GM12865 (cell line): ENCODE measurements around the gene REXO1.

Experiments
- DNase-seq: peaks from one replicate; pipeline ENCODE4 v3.0.0; 2010; ENCODE audit warnings: low read depth
- H3K4me3 ChIP-seq: 2 replicates; pipeline ENCODE4 v1.5.1; 2011; ENCODE audit warnings: mild to moderate bottlenecking, low read depth, low read length, control low read depth
- TF ChIP-seq, protein P1 (sequence below): IDR thresholded peaks from 2 replicates; pipeline ENCODE4 v1.5.1; 2011; ENCODE audit warnings: low read length, control low read depth, low read depth, inconsistent platforms; ENCODE audit not compliant: insufficient read depth; ENCODE audit errors: missing control alignments

REXO1 gene

DNA sequence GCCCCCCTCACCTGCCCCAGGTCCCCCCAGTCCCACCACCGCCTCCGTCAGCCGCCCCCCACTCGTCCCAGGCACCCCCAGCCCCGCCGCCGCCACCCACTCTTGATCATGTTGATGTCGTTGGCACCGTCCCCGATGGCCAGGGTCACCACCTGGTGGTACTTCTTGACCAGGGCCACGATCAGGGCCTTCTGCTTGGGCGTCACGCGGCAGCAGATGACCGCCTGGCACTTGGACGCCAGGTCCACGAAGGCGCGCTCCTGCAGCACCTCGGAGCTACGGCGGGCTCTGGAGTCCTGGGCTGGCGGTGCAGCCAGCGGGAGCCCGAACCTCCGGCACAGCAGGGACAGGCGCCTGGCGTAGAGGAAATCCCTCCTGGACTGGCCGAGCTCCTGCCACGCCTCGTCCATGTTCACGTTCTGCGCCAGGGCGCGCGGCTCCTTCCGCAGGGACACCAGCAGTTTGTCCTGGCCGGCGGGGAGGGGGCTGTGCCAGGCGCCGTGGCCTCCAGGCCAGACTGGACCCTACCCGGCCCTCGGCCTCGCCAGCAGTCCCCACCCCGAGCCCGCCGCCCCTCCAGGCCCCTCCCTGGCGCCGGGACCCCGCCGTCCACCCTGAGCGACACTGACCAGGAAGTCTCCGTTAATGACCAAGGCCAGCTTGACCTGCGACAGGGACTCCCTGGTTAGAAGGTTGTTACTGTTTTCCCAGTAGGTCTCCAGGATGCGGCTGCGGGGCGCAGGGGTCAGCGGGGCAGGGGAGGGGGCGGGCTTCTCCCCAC lies 58.8 kb downstream of the REXO1 start:
- H3K4me3 ChIP-seq, result no peak overlapping the region
- TF ChIP-seq, protein P1, sequence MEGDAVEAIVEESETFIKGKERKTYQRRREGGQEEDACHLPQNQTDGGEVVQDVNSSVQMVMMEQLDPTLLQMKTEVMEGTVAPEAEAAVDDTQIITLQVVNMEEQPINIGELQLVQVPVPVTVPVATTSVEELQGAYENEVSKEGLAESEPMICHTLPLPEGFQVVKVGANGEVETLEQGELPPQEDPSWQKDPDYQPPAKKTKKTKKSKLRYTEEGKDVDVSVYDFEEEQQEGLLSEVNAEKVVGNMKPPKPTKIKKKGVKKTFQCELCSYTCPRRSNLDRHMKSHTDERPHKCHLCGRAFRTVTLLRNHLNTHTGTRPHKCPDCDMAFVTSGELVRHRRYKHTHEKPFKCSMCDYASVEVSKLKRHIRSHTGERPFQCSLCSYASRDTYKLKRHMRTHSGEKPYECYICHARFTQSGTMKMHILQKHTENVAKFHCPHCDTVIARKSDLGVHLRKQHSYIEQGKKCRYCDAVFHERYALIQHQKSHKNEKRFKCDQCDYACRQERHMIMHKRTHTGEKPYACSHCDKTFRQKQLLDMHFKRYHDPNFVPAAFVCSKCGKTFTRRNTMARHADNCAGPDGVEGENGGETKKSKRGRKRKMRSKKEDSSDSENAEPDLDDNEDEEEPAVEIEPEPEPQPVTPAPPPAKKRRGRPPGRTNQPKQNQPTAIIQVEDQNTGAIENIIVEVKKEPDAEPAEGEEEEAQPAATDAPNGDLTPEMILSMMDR, result no peak
- no peak for DNase-seq

DNA sequence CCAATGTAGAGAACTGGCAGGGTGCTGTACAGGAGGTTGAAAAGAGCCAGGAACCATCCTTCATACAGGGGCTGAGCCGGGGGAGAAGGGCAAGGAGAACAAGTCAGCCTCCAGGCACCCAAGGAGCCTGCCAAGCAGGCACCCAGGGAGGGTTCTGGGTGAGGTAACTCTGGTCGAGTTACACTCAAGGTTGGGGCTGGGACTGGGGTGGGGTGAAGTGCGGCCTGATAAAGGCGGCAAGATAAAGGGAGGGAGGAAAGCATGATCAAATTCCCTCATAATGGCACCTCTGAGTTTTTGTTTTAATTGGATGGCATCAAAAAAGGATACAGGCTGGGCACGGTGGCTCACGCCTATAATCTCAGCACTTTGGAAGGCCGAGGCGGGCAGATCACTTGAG lies 61.2 kb downstream of the REXO1 start:
- no peak for DNase-seq
- no peak overlapping the region for H3K4me3 ChIP-seq
- TF ChIP-seq, protein P1, result no peak

DNA sequence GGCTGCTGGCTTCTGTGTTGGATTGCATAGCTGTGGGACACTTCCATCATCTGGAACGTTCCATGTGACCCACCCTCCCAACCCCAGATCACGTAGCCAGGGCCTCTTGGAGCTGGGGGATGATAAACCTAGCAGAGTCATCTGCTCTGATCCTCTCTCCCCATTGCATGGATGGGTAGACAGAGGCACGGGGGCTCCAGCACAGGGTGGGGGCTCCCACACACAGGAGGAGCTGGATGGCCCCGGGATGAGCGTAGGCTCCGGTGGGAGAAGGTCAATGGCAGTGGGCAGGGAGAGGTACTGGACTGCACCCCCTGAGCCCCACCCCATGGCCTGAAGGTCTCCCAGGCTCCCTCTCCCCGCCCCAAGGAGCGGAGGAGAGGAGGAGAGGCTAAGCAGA lies 61.6 kb downstream of the REXO1 start:
- DNase-seq, result no peak
- TF ChIP-seq, protein P1, result no peak
- H3K4me3 ChIP-seq, result no peak overlapping the region

DNA sequence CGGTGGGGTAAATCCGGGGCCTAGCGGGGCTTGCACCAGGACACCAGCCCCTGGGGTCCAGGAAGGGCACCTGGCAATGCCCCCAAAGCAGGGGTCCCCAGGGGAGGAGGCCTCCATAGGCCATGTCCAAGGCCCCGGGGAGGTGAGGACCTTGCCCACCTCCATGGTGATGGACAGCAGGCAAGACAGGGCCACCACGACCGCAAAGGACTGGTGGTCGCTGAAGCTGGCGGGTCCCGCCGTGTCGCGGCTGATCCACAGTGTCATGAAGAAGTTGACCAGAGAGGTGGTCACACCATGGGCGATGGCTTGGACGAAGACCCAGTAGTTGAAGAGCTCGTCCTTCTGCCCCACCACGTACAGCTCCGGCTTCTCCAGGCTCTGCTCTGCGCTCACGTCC lies 63.0 kb downstream of the REXO1 start:
- TF ChIP-seq, protein P1, result no peak

DNA sequence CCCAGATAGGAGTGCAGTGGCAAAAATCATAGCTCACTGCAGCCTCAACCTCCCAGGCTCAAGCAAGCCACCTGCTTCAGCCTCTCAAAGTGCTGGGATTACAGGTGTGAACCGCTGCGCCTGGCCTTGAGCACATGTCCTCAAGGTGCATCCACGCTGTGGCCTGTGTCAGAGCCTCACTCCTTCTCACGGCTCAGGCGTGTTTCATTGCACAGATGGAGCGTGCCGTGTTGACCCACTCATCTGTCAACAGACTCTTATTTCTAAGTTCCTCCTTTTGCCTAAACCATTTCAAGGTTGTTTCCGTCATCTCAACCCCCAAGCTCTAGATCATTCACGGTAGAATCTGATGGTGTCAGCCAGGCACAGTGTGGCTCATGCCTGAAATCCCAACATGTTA lies 64.4 kb downstream of the REXO1 start:
- TF ChIP-seq, protein P1, result no peak
- no peak for DNase-seq
- no peak overlapping the region for H3K4me3 ChIP-seq

More for the DNA sequence above, 63.0 kb downstream of the REXO1 start:
- DNase-seq, result no peak
- H3K4me3 ChIP-seq, result no peak overlapping the region

DNA sequence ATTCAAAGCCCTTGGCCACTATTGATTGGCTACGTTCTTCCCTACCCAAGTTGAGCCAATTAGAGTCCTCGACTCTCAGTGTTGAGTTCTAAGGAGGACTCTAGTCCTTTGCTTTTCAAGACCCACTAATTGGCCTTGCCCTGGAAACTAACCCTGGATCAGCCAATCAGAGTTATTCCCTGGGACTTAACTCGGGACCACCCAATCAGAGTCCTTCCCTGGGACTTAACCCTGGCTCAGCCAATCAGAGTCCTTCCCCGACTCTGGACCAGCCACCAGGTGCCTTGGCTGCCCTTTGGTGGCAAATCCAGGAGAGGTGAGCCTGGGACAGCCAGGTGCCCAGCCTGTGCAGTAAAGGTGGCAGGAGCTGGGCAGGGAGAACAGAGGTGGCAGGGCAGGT lies 64.9 kb downstream of the REXO1 start:
- no peak overlapping the region for H3K4me3 ChIP-seq
- TF ChIP-seq, protein P1, result no peak
- no peak for DNase-seq

DNA sequence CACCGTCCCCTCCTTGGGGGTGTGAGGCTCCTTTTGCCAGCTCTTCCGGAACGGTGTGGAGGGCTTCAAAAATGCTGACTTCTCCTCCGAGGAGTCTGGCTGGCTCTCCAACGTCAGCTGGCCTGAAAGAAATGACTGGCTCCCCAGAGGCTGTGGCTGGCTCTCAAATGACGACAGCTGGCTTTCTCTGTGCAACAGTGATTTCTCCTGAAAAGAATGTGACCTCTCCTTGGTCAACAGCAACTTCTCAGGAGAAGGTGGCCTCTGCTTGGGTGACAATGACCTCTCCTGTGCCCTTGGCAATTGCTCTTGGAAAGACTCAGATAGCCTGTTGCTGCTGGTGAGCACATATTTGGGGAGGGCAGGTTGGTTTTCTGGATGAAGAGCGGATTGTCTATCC lies 65.8 kb downstream of the REXO1 start:
- no peak for DNase-seq
- no peak overlapping the region for H3K4me3 ChIP-seq

More for the DNA sequence above, 65.8 kb downstream of the REXO1 start:
- TF ChIP-seq, protein P1, result no peak
